ENCODE results near the gene ABCA13.

DNA sequence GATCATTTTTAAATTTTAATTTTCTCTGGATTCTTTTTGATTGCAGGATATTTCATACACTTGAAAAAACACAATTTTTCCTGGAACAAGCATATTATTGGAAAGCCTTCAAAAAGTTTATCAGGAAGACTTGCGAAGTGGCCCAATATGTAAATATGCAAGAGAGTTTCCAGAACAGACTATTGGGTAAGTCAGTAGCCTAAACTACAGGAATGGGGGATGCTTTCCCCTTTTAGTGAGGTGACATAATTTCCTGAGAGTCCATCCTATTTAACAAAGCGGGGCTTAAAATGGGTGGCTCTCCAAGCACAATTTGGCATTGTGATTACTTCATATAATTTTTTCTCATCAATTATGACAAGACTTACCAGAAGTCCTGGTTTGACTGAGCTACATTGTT is 77.9 kb downstream of the ABCA13 start:
- TF ChIP-seq EZH2phosphoT487 (IDR thresholded peaks at IDR 0.05; ENCODE audit: insufficient read depth, low read depth) (no peak), EZH2 (IDR thresholded peaks at IDR 0.05; ENCODE audit: insufficient read depth, poor library complexity, severe bottlenecking) (no peak)

Data from GM23248 (cell line).